Measurements from ENCODE around the gene OR2A5. TPM values are rescaled to one million over a fixed set of nuclear protein-coding genes. Genes with fewer than 3 reads are reported as not detected.
"Not testable (repeated sequence)": the region's sequence is repeated elsewhere in the genome, so short reads cannot be mapped to it uniquely, and the experiment has no call there.

The OR2A5 gene, protein sequence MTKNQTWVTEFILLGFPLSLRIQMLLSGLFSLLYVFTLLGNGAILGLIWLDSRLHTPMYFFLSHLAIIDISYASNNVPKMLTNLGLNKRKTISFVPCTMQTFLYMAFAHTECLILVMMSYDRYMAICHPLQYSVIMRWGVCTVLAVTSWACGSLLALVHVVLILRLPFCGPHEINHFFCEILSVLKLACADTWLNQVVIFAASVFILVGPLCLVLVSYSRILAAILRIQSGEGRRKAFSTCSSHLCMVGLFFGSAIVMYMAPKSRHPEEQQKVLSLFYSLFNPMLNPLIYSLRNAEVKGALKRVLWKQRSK
- polyA plus RNA-seq: under 1 TPM in 1 of 4 donors, not detected in 3; under 0.01 TPM
- long read RNA-seq, donor 1: 0 reads
- long read RNA-seq, donor 2: 0 reads
- long read RNA-seq, donor 3: 0 reads
- long read RNA-seq, donor 4: 0 reads
- long read RNA-seq, donor 5: 0 reads
- long read RNA-seq, donor 6: 0 reads
- long read RNA-seq, donor 7: 0 reads
- long read RNA-seq, donor 8: 0 reads
- long read RNA-seq, donor 9: 0 reads
- long read RNA-seq, donor 10: 0 reads

GRCh38 chr7:144048648-144049047, at the start of gene OR2A5:
Gene OR2A5, plus strand, starts transcription at chr7:144048948. Its CDS starts 1,454 bp downstream, at chr7:144050402.
- no peak within 1 kb of the TSS for H3K4me3 ChIP-seq (ENCODE audit: low read depth in 1 of 3, low read length in 3 of 3)
- DNase-seq (no peak), FAIRE-seq (no peak)
- H3K27ac ChIP-seq (ENCODE audit: low read depth in 1 of 3, low read length in 2 of 3): no peak within 1 kb of the TSS
- H3K27me3 ChIP-seq (ENCODE audit: control insufficient read depth in 3 of 3, insufficient read depth in 3 of 3, low read length in 3 of 3): peaks cover 0 to 4% (median 0%) of the 10 kb centered on the region in 3 donors
- WGBS, 3 donors: 15 to 67% (median 40%) methylated on average over 1 of the region's 1 CpG
- no peaks in the 10 kb centered on the region for H3K4me1 ChIP-seq (ENCODE audit: control insufficient read depth in 3 of 3, insufficient read depth in 2 of 3, low read depth in 1 of 3, low read length in 2 of 3)
- H3K36me3 ChIP-seq (ENCODE audit: control insufficient read depth in 3 of 3, insufficient read depth in 2 of 3, low read depth in 1 of 3, low read length in 3 of 3): no peaks in the 10 kb centered on the region
- H3K9me3 ChIP-seq (ENCODE audit: control insufficient read depth in 2 of 2, insufficient read depth in 1 of 2, low read depth in 1 of 2, low read length in 1 of 2): no peaks in the 10 kb centered on the region

GRCh38 chr7:144000020-144000419, 48.7 kb upstream of the OR2A5 start, which contains the start of gene OR6B1:
Gene OR6B1, plus strand, starts transcription at chr7:144000320. Its CDS starts 3,677 bp downstream, at chr7:144003997.
- FAIRE-seq (no peak), DNase-seq (no peak)
- Histone ChIP-seq H3K27ac (ENCODE audit: low read depth in 1 of 3, low read length in 2 of 3) (no peak within 1 kb of the TSS), H3K4me1 (ENCODE audit: control insufficient read depth in 3 of 3, insufficient read depth in 2 of 3, low read depth in 1 of 3, low read length in 2 of 3) (no peaks in the 10 kb centered on the region), H3K4me3 (ENCODE audit: low read depth in 1 of 3, low read length in 3 of 3) (no peak within 1 kb of the TSS), H3K9me3 (ENCODE audit: control insufficient read depth in 2 of 2, insufficient read depth in 1 of 2, low read depth in 1 of 2, low read length in 1 of 2) (no peaks in the 10 kb centered on the region), H3K27me3 (ENCODE audit: control insufficient read depth in 3 of 3, insufficient read depth in 3 of 3, low read length in 3 of 3) (no peaks in the 10 kb centered on the region), H3K36me3 (ENCODE audit: control insufficient read depth in 3 of 3, insufficient read depth in 2 of 3, low read depth in 1 of 3, low read length in 3 of 3) (no peaks in the 10 kb centered on the region)
- WGBS, 3 donors: 80 to 87% (median 87%) methylated on average over 4 of the region's 4 CpGs

GRCh38 chr7:144001543-144001942, 47.2 kb upstream of the OR2A5 start:
- WGBS, 3 donors: 75 to 77% (median 77%) methylated on average over 3 of the region's 3 CpGs
- Histone ChIP-seq H3K4me3 (ENCODE audit: low read depth in 1 of 3, low read length in 3 of 3) (no peak overlapping the region), H3K27me3 (ENCODE audit: control insufficient read depth in 3 of 3, insufficient read depth in 3 of 3, low read length in 3 of 3) (no peaks in the 10 kb centered on the region), H3K36me3 (ENCODE audit: control insufficient read depth in 3 of 3, insufficient read depth in 2 of 3, low read depth in 1 of 3, low read length in 3 of 3) (no peaks in the 10 kb centered on the region), H3K4me1 (ENCODE audit: control insufficient read depth in 3 of 3, insufficient read depth in 2 of 3, low read depth in 1 of 3, low read length in 2 of 3) (peaks cover 0 to 4% (median 0%) of the 10 kb centered on the region in 3 donors), H3K9me3 (ENCODE audit: control insufficient read depth in 2 of 2, insufficient read depth in 1 of 2, low read depth in 1 of 2, low read length in 1 of 2) (no peaks in the 10 kb centered on the region), H3K27ac (ENCODE audit: low read depth in 1 of 3, low read length in 2 of 3) (no peak overlapping the region)
- DNase-seq: no peak
- no peak for FAIRE-seq

GRCh38 chr7:144004703-144005102, 44.0 kb upstream of the OR2A5 start:
- Histone ChIP-seq H3K27ac (ENCODE audit: low read depth in 1 of 3, low read length in 2 of 3) (no peak overlapping the region), H3K4me1 (ENCODE audit: control insufficient read depth in 3 of 3, insufficient read depth in 2 of 3, low read depth in 1 of 3, low read length in 2 of 3) (peaks cover 0 to 4% (median 0%) of the 10 kb centered on the region in 3 donors), H3K9me3 (ENCODE audit: control insufficient read depth in 2 of 2, insufficient read depth in 1 of 2, low read depth in 1 of 2, low read length in 1 of 2) (peaks cover 0 to 5% of the 10 kb centered on the region in 2 donors), H3K36me3 (ENCODE audit: control insufficient read depth in 3 of 3, insufficient read depth in 2 of 3, low read depth in 1 of 3, low read length in 3 of 3) (no peaks in the 10 kb centered on the region), H3K4me3 (ENCODE audit: low read depth in 1 of 3, low read length in 3 of 3) (no peak overlapping the region), H3K27me3 (ENCODE audit: control insufficient read depth in 3 of 3, insufficient read depth in 3 of 3, low read length in 3 of 3) (no peaks in the 10 kb centered on the region)
- FAIRE-seq: no peak
- WGBS, 3 donors: 65 to 72% (median 68%) methylated on average over 5 of the region's 5 CpGs
- DNase-seq: peak in 1 of 2 donors; percentile 30

DNA sequence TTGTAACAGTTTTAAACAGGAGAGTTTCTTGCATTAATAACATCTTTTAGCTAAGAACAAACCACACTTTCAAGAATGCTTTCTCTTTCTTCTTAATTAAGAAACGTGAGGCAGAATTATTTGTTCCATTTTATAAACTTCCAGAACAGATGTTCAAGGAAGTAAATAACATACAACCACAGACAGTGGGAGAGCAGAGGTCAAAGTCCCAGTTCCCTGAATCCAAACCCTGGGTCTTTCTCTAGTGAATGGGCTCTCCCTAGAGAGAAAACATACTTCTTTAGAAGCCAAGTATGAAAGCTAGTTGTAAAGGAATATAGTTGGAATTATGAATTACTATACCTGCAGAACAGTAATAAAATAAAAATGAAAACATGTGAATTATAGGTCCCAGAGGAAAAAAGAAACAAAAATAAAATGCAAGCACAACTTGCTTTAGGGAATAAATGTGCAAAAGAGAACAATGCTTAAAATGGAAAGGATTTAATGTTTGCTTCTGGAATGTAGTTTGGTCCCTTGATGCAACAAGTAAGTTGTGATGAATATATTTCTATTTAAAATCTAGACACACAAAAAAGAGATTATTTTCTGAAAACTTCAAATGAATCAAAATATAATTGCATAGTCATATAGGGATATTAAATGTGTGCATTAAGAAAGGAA, 42.6 kb upstream of the OR2A5 start:
- DNase-seq: peak; percentile 39 to 53
- Histone ChIP-seq H3K27ac (ENCODE audit: low read depth in 1 of 3, low read length in 2 of 3) (no peak overlapping the region), H3K27me3 (ENCODE audit: control insufficient read depth in 3 of 3, insufficient read depth in 3 of 3, low read length in 3 of 3) (no peaks in the 10 kb centered on the region), H3K36me3 (ENCODE audit: control insufficient read depth in 3 of 3, insufficient read depth in 2 of 3, low read depth in 1 of 3, low read length in 3 of 3) (no peaks in the 10 kb centered on the region), H3K4me1 (ENCODE audit: control insufficient read depth in 3 of 3, insufficient read depth in 2 of 3, low read depth in 1 of 3, low read length in 2 of 3) (peaks cover 0 to 4% (median 0%) of the 10 kb centered on the region in 3 donors), H3K4me3 (ENCODE audit: low read depth in 1 of 3, low read length in 3 of 3) (no peak overlapping the region), H3K9me3 (ENCODE audit: control insufficient read depth in 2 of 2, insufficient read depth in 1 of 2, low read depth in 1 of 2, low read length in 1 of 2) (peaks cover 0 to 18% of the 10 kb centered on the region in 2 donors)
- WGBS, 3 donors: 3 to 20% (median 4%) methylated on average over 1 of the region's 1 CpG
- no peak for FAIRE-seq

DNA sequence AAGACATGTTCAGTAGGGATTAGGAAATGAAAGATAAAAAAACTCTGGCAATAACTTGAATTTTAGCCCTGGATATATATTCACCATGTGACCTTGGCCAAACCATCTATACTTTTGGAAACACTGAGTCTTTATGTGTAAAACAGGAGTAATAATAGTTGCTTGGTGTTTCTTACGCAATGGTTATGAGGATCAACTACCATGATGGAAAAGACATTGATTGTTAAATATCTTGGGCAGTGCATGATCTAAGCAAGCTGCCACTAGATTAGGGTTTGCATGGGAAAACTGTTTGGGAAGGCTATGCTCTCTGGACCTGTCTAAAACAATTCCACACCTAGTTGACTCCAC, 42.1 kb upstream of the OR2A5 start:
- FAIRE-seq (no peak), DNase-seq (no peak)
- no peaks in the 10 kb centered on the region for H3K36me3 ChIP-seq (ENCODE audit: control insufficient read depth in 3 of 3, insufficient read depth in 2 of 3, low read depth in 1 of 3, low read length in 3 of 3)
- H3K27ac ChIP-seq (ENCODE audit: low read depth in 1 of 3, low read length in 2 of 3): no peak overlapping the region
- H3K9me3 ChIP-seq (ENCODE audit: control insufficient read depth in 2 of 2, insufficient read depth in 1 of 2, low read depth in 1 of 2, low read length in 1 of 2): peaks cover 0 to 22% of the 10 kb centered on the region in 2 donors
- H3K4me1 ChIP-seq (ENCODE audit: control insufficient read depth in 3 of 3, insufficient read depth in 2 of 3, low read depth in 1 of 3, low read length in 2 of 3): peaks cover 0 to 4% (median 0%) of the 10 kb centered on the region in 3 donors
- H3K4me3 ChIP-seq (ENCODE audit: low read depth in 1 of 3, low read length in 3 of 3): no peak overlapping the region
- 89 to 100% (median 95%) methylated on average over 1 of the region's 1 CpG for WGBS, 3 donors
- H3K27me3 ChIP-seq (ENCODE audit: control insufficient read depth in 3 of 3, insufficient read depth in 3 of 3, low read length in 3 of 3): no peaks in the 10 kb centered on the region

DNA sequence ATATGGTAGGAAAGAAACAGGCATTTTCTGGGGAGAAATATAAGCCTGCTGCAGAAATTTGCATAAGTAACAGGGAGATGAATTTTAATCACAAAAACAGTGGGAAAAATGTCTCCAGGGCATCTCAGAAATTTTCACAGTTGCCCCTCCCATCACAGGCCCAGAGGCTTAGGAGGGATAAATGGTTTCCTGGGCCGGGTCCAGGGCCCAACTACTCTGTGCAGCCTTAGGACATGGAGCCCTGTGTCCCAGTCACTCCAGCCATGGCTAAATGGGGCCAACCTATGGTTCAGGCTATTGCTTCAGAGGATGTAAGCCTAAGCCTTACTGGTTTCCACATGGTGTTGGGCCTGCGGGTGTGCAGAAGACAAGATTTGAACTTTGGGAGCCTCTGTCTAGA, 39.4 kb upstream of the OR2A5 start:
- WGBS, 3 donors: 62 to 83% (median 79%) methylated on average over 2 of the region's 2 CpGs
- Histone ChIP-seq H3K4me1 (ENCODE audit: control insufficient read depth in 3 of 3, insufficient read depth in 2 of 3, low read depth in 1 of 3, low read length in 2 of 3) (peaks cover 0 to 4% (median 0%) of the 10 kb centered on the region in 3 donors), H3K27me3 (ENCODE audit: control insufficient read depth in 3 of 3, insufficient read depth in 3 of 3, low read length in 3 of 3) (no peaks in the 10 kb centered on the region), H3K36me3 (ENCODE audit: control insufficient read depth in 3 of 3, insufficient read depth in 2 of 3, low read depth in 1 of 3, low read length in 3 of 3) (no peaks in the 10 kb centered on the region), H3K27ac (ENCODE audit: low read depth in 1 of 3, low read length in 2 of 3) (no peak overlapping the region), H3K4me3 (ENCODE audit: low read depth in 1 of 3, low read length in 3 of 3) (no peak overlapping the region), H3K9me3 (ENCODE audit: control insufficient read depth in 2 of 2, insufficient read depth in 1 of 2, low read depth in 1 of 2, low read length in 1 of 2) (peaks cover 0 to 22% of the 10 kb centered on the region in 2 donors)
- FAIRE-seq (no peak), DNase-seq (no peak)

GRCh38 chr7:144010061-144010460, 38.7 kb upstream of the OR2A5 start:
- not testable (repeated sequence) for H3K27me3 ChIP-seq (ENCODE audit: control insufficient read depth in 3 of 3, insufficient read depth in 3 of 3, low read length in 3 of 3); H3K4me3 ChIP-seq (ENCODE audit: low read depth in 1 of 3, low read length in 3 of 3); H3K36me3 ChIP-seq (ENCODE audit: control insufficient read depth in 3 of 3, insufficient read depth in 2 of 3, low read depth in 1 of 3, low read length in 3 of 3); H3K27ac ChIP-seq (ENCODE audit: low read depth in 1 of 3, low read length in 2 of 3); DNase-seq; FAIRE-seq; H3K4me1 ChIP-seq (ENCODE audit: control insufficient read depth in 3 of 3, insufficient read depth in 2 of 3, low read depth in 1 of 3, low read length in 2 of 3)
- H3K9me3 ChIP-seq (ENCODE audit: control insufficient read depth in 2 of 2, insufficient read depth in 1 of 2, low read depth in 1 of 2, low read length in 1 of 2): peaks cover 0 to 22% of the 10 kb centered on the region in 2 donors
